Left hindlimb (tissue), 1 donor: ENCODE measurements around the gene HOXC12.

Source experiments
- DNase-seq: peaks from one replicate; pipeline ENCODE4 v3.0.0-alpha.2; 2018

Gene HOXC12

GRCh38 chr12:53956914-53957536 lies 2.3 kb downstream of the HOXC12 start:
- no peak for DNase-seq

- DNase-seq = no peak
Measured at GRCh38 chr12:53958128-53958527, 3.4 kb downstream of the HOXC12 start.

- no peak for DNase-seq
Measured at GRCh38 chr12:53959314-53959713, 4.6 kb downstream of the HOXC12 start.

- DNase-seq = no peak
Measured at GRCh38 chr12:53960187-53961024, 5.7 kb downstream of the HOXC12 start.

GRCh38 chr12:53961025-53961761 lies 6.5 kb downstream of the HOXC12 start:
- DNase-seq = no peak

GRCh38 chr12:53963005-53963404 lies 8.3 kb downstream of the HOXC12 start:
- no peak for DNase-seq

GRCh38 chr12:53963434-53964314 lies 9.0 kb downstream of the HOXC12 start:
- DNase-seq = no peak

- no peak for DNase-seq
Measured at GRCh38 chr12:53964315-53964713, 9.6 kb downstream of the HOXC12 start.

- peak; percentile 79 for DNase-seq
Measured at GRCh38 chr12:53965281-53966084, 10.8 kb downstream of the HOXC12 start.

- DNase-seq = no peak
Measured at GRCh38 chr12:53966085-53966384, 11.3 kb downstream of the HOXC12 start.

- DNase-seq = no peak
Measured at GRCh38 chr12:53966385-53967133, 11.9 kb downstream of the HOXC12 start.

GRCh38 chr12:53967421-53967925 lies 12.8 kb downstream of the HOXC12 start:
- no peak for DNase-seq

GRCh38 chr12:53968214-53969127 lies 13.8 kb downstream of the HOXC12 start:
- no peak for DNase-seq

GRCh38 chr12:53969588-53970259 lies 15.0 kb downstream of the HOXC12 start:
- DNase-seq = no peak

- DNase-seq = no peak
Measured at GRCh38 chr12:53970451-53970850, 15.7 kb downstream of the HOXC12 start.

- no peak for DNase-seq
Measured at GRCh38 chr12:53971129-53971528, 16.4 kb downstream of the HOXC12 start.

- no peak for DNase-seq
Measured at GRCh38 chr12:53971686-53972085, 17.0 kb downstream of the HOXC12 start.

- DNase-seq = no peak
Measured at GRCh38 chr12:53972152-53972702, 17.5 kb downstream of the HOXC12 start.

- DNase-seq = no peak
Measured at GRCh38 chr12:53972722-53973235, 18.1 kb downstream of the HOXC12 start, which contains the start of gene HOXC11. TSS of gene HOXC11 (plus strand) at chr12:53973126. CDS start at chr12:53973242, 116 bp downstream.
